HT1080 (cell line): ENCODE measurements around the gene MAMSTR. TPM values are rescaled to one million over a fixed set of nuclear protein-coding genes. Genes with fewer than 3 reads are reported as not detected.

Source experiments
- DNase-seq: peaks from one replicate; pipeline ENCODE4 v3.0.0-alpha.2; 2015; ENCODE audit warnings: low read depth
- total RNA-seq: library from RNA; depleted of rRNA; stranded (reverse); fragments of >200 nt; shearing (Covaris generic); gene quantifications from 2 replicates; pipeline ENCODE4 v1.2.3, GENCODE V29; 2014

The MAMSTR gene
- total RNA-seq, 1 experiment from 2014 or later = 0.35 TPM

DNA sequence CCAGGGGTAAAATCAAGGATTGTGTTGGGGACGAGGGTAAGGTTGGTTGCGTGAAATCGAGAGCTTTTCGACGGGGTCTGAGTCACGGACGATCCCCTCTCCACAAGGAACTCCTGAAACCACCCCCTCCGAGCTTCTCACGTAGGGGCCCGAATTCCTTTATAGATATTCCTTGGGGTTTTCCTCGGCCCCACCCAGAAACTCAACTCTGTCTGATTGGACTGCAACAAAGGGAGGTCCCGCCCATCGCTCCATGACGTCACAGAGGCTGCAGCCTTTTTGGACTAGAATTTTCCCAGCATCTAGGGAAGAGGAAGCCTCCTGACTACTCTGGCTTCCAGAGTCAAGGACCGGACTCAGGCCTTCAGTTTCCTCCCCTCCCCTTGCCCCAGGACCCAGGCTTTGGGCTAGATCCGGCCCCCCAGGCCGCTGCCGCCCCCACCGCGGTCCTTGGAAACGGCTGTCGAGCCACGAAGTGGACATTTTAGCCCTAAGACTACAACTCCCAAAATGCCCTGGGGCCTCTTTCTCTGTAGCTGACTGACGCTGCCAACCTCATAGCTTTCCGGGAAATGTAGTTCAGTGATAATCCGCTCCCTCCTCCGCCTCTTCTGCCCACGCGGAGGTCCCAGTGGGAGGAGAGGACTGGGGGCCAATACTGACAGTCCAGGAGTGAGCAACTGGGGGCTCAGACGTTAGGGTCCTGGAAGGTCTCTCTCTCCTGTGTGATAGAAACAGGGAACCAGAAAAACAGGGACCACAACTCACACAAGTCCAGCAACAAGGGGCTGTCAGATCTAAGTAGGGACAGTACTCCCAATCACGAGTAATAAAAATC is 27.4 kb upstream of the MAMSTR start, which contains the start of gene IZUMO1:
Gene IZUMO1 (minus strand): TSS at position 172 of the 838 bp plus-strand sequence. CDS start 1,050 bp downstream, outside the sequence.
- peak; percentile 44 for DNase-seq

- DNase-seq = no peak
These were observed 26.6 kb upstream of the MAMSTR start for GRCh38 chr19:48746110-48746509.

DNA sequence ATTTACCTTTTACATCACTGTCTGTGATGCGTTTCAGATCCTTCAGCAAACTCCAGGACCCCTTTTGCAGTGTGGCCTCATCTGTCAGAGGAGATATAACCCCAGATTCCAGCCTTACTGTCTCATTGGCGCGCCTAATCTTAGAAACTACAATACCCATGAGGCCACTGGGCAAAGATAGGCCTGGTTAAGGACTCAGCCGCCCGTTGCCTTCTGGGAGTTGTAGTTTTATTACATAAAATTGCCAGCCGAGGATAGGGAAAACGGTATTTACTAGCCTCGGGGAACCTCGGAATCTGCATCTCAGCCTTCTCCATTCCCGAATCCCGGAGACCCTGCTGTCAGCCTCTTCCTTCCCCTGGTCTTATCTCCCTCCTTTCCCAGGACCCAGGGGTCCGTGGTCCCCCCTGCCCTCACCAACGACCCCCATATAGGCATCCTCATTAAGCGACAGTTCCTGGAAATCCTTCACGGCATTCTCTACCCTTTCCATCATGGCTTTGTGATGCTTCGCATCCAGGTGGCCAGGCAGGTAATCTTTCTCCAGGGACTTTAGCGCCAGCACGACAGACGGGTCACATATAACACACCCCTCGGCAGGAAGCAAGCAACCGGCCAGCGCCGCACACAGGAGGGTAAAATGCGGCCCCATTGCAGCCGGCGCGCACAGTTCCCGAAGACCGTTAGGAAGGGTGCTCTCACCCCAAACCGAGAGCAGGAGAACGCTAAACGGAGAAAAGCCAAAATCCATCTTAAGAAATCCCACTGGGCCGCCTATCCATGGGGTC is 25.9 kb upstream of the MAMSTR start:
- peak; percentile 46 for DNase-seq

DNA sequence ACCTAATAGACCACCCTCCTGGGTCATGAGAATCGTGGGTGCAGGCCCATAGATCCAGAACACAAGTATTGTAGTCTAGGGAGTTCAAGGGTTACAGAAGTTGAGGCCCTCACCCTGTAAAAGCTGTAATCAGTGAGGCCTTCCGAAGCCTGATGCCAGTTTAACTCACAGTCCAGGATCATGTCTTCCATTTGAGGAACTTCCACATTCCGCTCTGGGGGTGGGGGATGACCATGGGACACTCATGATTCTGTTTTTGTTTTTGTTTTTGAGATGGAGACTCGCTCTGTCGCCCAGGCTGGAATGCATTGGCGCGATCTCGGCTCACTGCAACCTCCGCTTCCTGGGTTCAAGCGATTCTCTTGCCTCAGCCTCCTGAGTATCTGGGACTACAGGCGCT is 22.6 kb upstream of the MAMSTR start:
- no peak for DNase-seq

GRCh38 chr19:48741129-48741999 is 21.8 kb upstream of the MAMSTR start:
- DNase-seq = no peak

GRCh38 chr19:48740164-48740972 is 20.8 kb upstream of the MAMSTR start, which contains the start of gene RASIP1:
Gene RASIP1, minus strand, starts transcription at chr19:48740610. Its CDS starts 328 bp downstream, at chr19:48740282.
- no peak for DNase-seq

DNA sequence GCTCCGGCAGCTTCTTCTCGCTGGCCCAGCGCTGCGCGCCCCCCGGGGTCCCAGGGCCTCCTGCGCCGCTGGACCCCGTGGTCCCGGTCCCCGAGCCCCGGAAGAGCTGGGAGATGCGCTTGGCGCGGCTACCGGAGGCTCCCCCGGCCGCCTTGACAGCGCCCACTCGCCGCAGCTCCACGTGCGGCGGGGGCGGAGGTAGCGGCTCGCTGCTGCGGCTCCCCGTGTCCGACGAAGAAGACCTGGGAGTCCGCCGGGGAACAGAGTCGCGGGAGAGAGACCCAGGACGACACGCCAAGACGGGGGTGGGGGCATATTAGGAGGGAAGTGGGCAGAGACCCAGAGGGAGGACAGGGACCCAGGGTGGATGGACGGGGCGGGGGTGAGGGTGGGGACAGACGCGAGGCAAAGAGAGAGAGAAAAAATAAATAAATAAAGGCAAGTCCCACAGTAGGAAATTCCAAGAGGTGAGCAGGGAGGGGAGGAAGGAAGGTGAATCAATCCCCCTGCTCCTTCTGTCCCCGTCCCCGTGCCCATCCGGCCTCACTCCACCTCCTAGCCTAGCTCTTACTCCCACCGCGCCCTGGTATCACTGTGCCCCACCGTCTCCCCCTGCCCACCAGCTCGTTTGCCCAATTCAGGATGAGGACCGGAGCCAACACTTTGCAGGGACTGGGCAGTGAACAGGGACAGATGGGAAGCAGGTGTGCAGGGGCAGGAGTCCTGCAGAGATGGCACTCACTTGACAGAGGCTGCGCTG is 20.1 kb upstream of the MAMSTR start:
- DNase-seq = no peak

DNA sequence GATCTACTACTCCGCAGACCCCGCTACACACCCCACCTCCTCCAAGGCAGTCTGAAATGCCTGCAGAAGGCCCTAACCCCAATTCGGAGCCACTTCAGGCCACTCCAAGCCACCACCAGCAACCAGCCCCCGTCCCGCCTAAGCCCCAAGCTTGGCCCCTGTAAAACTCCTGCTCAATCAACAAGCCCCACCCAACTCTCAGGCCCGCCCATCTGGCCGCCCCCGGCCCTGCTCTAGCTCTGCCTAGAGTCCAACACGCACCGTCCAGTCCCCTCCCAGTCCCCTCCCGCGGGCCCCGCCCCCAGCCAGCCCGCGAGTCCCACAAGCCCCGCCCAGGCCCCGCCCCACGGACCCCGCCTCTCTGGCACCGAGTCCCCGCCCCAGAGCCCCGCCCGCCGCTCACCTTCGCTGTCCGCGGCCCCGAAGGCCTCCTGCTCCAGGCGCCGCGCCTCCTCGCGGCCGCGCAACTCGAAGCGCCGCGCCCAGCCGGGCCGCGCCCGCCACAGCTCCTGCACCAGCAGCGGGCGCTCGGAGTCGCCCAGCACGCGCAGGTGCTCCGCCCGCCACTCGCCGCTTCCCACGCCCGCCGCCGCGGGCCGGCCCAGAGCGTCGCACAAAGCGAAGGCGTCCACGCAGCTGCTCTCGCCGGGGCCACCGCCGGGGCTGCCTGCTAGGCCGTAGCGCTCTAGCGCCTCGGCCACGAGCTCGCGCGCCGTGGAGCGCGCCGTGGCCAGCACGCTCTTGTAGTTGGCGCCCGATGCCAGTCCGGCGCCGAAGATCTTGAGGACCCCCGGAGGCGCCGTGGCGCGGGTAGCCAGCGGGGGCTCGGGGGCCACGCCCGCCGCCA is 19.3 kb upstream of the MAMSTR start:
- peak; percentile 25 for DNase-seq

GRCh38 chr19:48737360-48737998 is 18.0 kb upstream of the MAMSTR start:
- DNase-seq = no peak

DNA sequence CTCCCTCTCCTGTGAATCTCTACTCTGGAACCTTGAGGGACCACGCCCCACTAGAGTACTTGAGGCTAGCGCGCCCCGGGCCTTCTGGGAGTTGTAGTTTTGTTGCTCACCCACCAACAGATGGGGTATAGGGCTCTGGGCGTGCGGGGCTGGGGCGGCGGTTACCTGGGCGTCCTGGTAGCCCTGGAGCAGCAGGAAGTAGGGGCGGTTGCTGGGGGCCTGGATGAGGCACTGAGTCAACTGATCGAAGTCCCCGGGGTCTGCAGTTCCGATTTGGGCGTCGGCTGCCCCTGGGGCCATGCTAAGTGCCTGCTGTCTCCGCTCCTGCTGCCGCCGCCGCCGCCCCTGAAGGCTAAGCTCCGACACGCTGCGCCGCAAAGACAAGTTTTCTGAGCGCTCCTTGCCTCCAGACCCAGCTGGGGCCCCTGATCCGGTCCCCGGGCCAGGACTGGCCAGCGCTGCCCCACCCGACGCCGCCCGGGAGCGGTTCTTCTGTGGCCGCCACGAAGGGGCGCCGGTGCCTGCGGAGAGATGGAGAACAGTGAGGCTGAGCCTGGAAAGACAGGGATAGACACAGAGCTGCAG is 15.6 kb upstream of the MAMSTR start:
- no peak for DNase-seq

DNA sequence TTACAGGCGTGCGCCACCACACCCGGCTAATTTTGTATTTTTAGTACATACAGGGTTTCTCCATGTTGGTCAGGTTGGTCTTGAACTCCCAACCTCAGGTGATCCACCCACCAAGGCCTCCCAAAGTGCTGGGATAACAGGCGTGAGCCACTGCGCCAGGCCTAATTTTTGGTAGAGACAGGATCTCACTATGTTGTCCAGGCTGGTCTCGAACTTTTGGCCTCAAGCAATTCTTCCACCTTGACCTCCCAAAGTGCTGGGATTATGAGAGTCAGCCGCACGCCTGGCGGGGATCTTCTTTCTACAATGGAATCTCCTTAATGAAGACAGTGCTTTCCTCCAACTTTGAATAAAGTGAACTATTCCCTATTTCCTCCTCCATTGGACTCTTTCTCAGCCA is 15.1 kb upstream of the MAMSTR start:
- no peak for DNase-seq

GRCh38 chr19:48731452-48731851 is 11.9 kb upstream of the MAMSTR start:
- DNase-seq = no peak

GRCh38 chr19:48728911-48729664 is 9.6 kb upstream of the MAMSTR start:
- DNase-seq = no peak

DNA sequence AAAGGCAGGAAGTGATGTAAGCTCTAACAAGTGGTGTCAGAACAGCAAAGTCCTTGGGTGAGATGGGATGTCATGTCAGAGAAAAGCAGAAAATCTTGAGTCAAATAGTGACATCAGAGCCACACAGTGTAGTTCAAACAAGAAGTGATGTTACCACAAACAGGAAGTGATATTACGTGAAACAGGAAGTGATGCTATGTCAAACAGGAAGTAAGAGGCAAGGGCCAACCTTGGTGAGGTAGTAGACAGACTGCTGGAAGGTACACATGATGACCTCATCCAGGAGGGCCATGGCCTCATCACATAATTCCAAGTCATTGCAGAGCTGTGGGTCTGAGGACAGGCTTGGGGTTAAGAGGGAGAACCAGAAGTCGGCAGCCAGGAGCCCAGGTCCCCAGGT is 7.0 kb upstream of the MAMSTR start:
- no peak for DNase-seq

DNA sequence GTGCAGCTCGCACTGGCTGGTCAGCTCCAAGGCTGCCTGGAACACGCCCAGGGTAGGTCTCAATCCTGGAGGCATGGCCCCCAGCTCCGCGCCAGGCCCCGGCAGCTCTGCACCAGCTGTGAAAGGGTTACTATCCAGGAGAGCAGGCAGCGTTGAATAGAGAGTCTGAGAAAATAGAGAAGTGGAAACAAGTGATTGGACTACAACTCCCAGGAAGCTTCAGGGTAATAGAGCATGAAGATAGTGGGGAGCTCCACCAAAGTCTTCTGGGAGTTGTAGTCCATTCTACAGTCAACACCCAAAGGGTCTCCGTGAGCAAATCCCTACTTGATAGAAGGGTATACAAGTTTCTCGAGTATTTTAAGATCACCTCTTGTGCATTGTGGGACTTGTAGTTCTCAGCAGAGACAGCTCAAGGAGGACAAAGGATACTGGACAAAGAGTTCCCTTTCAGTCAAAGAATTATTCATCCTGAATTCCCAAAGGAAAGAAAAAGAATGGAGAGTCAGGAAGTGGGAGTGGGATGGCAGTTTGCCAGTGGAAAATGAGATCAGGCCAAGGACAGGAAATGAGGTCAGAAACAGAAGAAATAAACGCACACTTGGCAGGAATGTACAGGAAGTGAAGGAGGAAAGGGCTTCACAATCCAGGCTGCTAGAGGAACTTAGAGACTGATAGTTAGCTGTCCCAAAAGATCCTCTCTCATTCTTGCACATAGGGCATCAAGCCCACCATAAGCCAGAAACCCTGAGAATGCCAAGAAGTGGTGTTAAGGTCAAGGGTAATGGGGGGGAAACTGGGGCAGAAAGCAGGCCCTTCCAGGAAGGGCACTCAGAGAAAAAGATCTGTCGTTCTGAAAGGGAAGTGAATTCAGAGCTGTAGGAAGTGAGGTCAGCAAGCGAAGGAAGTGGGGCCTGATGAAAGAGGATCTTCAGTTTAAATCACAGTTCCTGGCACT is 5.5 kb upstream of the MAMSTR start:
- peak; percentile 89 for DNase-seq

GRCh38 chr19:48722196-48722708 is 2.7 kb upstream of the MAMSTR start:
- DNase-seq = no peak
